Astrocyte of the cerebellum (primary cell): ENCODE measurements around the gene CYP26C1.
A peak's percentile ranks its signal among the peaks of the same experiment; 100 is the strongest.

Experiments used
- DNase-seq: peaks from one replicate; pipeline ENCODE4 v3.0.0-alpha.2; 2011; ENCODE audit warnings: low read depth
- H3K4me3 ChIP-seq: 2 replicates; pipeline ENCODE4 v1.5.1; 2011; ENCODE audit warnings: mild to moderate bottlenecking, low read depth, low read length, moderate library complexity
- CTCF ChIP-seq: IDR thresholded peaks from 2 replicates; pipeline ENCODE4 v1.5.1; 2012; ENCODE audit warnings: low read length, low read depth, moderate library complexity, mild to moderate bottlenecking; ENCODE audit errors: missing control alignments
- in situ Hi-C: cut with HindIII; loops from 2 replicates; pipeline ENCODE4 v1.10.0; 2017; ENCODE audit warnings: low sequenced_read_pairs

The CYP26C1 gene

GRCh38 chr10:93030409-93030808 lies 30.2 kb upstream of the CYP26C1 start:
- TF ChIP-seq CTCF: no peak
- H3K4me3 ChIP-seq: no peak overlapping the region
- DNase-seq: peak; percentile 36
- in situ Hi-C loops: no loop called here

- TF ChIP-seq CTCF: no peak
- in situ Hi-C loops: no loop called here
- no peak for DNase-seq
- H3K4me3 ChIP-seq: no peak overlapping the region
Measured at GRCh38 chr10:93032105-93032808, 28.3 kb upstream of the CYP26C1 start.

- no peak for DNase-seq
- no peak overlapping the region for H3K4me3 ChIP-seq
- TF ChIP-seq CTCF: no peak
- in situ Hi-C loops: no loop called here
Measured at GRCh38 chr10:93032809-93033137, 27.8 kb upstream of the CYP26C1 start.

GRCh38 chr10:93034426-93034825 lies 26.2 kb upstream of the CYP26C1 start:
- in situ Hi-C loops: no loop called here
- DNase-seq: no peak

GRCh38 chr10:93039110-93039509 lies 21.5 kb upstream of the CYP26C1 start:
- in situ Hi-C loops: no loop called here
- no peak for TF ChIP-seq CTCF
- no peak overlapping the region for H3K4me3 ChIP-seq
- no peak for DNase-seq

More at GRCh38 chr10:93034426-93034825, 26.2 kb upstream of the CYP26C1 start:
- TF ChIP-seq CTCF: no peak
- H3K4me3 ChIP-seq: no peak overlapping the region

GRCh38 chr10:93039721-93040120 lies 20.9 kb upstream of the CYP26C1 start:
- TF ChIP-seq CTCF: peak; percentile 72
- no peak overlapping the region for H3K4me3 ChIP-seq
- peak; percentile 13 for DNase-seq
- in situ Hi-C loops: no loop called here
